NCI-H187 treated with DMSO at 0.1 percent for 48 hours (cell line): ENCODE results near the gene CERT1.
"Not testable (repeated sequence)": the region's sequence is repeated elsewhere in the genome, so short reads cannot be mapped to it uniquely, and the experiment has no call there.

Experiments used
- DNase-seq: peaks from one replicate; lab custom pipeline; 2025; lab: John Stamatoyannopoulos, UW

Gene CERT1

GRCh38 chr5:75523275-75523674, 11.8 kb upstream of the CERT1 start:
- DNase-seq: no peak

DNA sequence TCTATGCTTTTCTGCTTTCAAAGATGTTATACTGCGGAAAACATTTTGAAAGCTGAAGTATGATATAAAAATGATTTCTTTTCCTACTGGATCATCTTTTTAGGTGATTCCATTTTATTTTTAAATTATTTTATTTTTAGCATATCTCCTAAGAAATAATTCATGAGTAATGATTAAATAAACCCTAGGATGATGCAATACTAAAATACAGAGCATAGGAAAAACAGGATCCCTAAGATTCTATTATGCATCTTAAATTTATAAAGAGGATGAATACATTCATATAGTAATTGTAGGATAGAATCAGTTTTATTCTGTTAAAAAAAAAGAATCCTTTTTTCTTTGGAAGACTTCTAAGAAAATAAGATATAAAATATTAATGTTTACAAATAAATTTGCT, 11.1 kb upstream of the CERT1 start:
- no peak for DNase-seq

- no peak for DNase-seq
Observed at GRCh38 chr5:75522025-75522424, 10.6 kb upstream of the CERT1 start.

- no peak for DNase-seq
Observed at GRCh38 chr5:75521195-75521594, 9.8 kb upstream of the CERT1 start.

DNA sequence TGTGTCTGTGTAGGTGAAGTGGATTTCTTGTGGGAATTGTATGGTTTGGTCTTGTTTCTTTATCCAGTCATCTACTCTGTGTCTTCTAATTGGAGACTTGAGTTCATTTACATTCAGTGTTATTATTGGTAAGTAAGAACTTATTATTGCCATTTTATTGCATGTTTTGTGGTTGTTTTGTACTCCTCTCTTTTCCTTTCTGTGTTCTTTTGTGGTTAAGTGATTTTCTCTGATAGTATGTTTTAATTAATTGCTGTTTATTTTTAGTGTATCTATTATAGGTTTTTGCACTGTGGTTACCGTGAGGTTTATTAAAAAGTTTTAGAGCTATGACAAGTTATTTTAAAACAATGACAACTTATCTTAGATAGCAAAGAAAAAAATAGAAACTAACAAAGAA, 8.3 kb upstream of the CERT1 start:
- no peak for DNase-seq

DNA sequence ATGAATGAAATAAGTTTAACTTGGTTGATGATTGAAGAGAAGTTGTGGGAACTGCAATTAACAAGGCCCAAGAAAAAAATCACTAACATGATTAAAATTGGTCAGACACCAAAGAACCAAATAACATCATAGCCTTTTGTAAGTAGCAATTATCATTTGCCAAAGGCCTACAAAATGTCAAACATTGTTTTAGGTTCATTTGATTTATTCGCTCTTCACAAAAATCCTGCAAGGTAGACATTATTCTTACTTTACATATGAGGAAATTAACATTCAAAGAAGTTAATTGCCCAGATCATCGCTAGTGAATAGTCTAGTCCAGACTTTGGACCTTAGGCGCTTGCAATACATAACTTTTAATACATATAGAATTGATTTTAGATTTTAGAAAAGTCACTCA, 2.9 kb upstream of the CERT1 start:
- DNase-seq: no peak

DNA sequence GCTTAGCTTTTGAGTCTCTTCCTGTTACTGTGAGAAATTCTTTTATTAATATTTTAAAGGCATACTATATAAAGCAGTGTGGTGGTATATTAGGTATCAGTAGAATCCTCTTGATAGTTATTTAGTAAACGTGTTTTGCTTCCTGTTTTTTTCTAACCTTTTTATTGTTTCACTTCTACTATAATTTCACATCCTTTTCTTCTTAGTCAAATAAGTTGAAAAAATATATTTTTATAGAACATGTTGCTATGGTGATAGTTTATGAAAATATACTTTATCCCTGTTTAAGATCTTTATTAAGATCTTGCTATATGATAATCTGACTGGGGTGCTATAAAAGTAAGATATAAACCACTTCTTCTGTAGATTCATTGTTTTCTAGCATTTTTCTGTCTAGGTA, 2.4 kb upstream of the CERT1 start:
- DNase-seq: no peak

GRCh38 chr5:75512383-75513074, 1.1 kb upstream of the CERT1 start:
- DNase-seq: no peak

DNA sequence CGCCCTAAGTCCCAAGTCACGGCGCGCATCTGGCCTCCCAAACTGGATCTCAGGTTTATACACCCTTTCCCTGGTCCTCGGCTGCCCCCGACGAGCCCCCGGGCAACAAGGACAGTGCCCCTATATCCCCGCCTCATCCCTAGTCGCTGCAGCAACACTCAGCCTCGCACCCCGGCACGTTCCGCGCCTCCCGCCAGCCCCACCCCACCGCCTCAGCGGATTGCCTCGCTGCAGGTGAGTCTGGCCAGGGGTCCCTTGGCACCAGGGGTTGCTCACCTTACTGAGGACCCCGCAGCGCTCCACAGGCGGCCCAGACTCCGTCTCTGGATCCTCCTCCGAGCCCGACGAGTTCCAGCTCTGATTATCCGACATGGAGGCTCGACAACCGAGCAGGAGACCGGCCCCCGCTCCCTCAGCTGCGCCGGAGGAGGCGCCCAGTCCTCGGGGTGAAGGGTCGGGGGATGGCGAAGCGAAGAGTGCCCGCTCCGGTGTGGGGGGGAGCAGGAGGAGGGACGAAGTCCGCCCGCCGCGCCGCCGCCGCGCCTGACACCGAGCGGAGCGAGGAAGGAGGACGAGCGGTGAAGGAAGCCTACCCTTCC, 494 bp downstream of the CERT1 start:
- DNase-seq: no peak

GRCh38 chr5:75510417-75510835, 1.0 kb downstream of the CERT1 start:
- DNase-seq: no peak

- DNase-seq: no peak
Observed at GRCh38 chr5:75509956-75510355, 1.5 kb downstream of the CERT1 start.

DNA sequence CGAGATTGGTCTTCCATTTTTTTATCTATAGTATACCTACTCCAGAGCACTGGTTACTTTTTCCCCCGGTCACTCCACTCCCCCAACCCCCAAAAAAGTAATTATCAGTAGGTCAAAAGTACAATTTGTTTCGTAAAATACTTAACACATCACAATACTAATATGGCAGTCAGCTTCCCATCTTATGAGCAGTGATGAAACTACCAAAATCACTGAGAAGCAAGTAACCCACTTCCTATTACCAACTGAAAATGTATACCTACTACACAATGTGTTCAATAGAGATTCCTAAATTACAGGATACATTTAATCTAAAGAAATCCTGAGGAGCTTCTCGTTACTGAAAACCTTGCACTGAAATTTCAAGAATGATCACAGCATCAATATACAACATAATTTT, 1.9 kb downstream of the CERT1 start:
- no peak for DNase-seq

DNA sequence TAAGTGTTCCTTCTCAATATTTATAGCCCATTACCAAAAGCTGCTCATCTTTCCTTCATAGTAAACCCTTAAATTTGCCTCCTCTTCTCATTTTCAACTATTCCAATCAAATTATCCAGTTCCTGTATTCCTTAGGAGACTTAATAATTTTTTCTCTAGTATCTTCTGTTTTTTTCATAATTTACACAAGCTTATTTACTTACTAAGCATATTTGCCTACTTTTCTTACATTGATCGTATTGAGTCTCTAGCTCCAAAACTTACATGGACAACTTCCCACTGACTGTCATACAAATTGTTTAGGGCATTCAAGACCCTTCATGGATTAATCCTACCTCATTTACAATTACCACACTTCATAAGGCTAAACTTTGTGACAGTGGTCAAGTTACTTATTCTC, 3.6 kb downstream of the CERT1 start:
- DNase-seq: no peak

GRCh38 chr5:75505112-75505511, 6.3 kb downstream of the CERT1 start:
- not testable (repeated sequence) for DNase-seq

DNA sequence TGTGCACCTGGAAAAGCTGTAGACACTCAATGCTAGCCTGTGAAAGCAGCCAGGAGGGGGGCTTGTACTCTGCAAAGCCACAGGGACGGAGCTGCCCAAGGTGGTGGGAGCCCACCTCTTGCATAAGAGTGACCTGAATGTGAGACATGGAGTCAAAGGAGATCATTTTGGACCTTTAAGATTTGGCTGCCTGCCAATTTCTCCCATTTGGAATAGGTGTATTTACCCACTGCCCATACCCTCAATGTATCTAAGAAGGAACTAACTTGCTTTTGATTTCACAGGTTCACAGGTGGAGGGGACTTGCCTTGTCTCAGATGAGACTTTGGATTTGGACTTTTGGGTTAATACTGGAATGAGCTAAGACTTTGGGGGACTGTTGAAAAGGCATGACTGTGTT, 12.6 kb downstream of the CERT1 start:
- not testable (repeated sequence) for DNase-seq

- DNase-seq: no peak
Observed at GRCh38 chr5:75498208-75498777, 13.1 kb downstream of the CERT1 start.

DNA sequence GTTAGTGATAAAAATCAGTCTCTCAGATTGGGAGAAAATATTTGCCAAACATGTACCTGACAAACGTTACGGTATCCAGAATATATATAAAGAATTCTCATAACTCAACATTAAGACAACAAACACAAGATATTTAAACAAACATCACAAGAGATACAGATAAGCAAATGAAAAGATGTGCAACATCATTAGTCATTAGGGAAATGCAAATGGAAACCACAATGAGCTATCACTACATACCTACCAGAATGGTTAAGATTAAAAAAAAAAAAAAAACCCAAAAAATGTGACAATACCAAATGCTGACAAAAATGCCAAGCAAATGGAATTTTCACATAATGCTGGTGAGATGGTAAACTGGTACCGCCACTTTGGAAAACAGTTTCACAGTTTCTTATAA, 15.4 kb downstream of the CERT1 start:
- DNase-seq: no peak

DNA sequence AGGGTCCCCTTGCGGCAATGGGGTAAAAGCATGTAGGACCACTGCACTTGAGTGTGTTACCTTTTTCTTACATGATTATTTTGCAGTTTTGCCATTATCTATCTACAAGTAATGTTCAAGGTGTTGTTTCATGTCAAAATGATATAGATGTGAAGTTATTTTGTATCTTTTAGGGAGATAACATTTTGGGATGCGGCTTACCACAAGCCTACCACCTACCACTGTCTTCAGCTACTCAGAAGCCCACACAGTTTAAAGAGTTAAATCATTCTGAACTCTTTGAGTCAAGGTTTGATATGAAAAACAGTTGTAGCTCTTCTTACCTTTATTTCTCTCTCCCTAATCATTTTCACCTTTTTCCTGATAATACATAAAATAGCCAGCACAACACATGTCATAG, 19.8 kb downstream of the CERT1 start:
- no peak for DNase-seq

GRCh38 chr5:75489847-75490246, 21.6 kb downstream of the CERT1 start:
- DNase-seq: not testable (repeated sequence)

- no peak for DNase-seq
Observed at GRCh38 chr5:75484605-75485004, 26.8 kb downstream of the CERT1 start.

GRCh38 chr5:75482482-75482881, 28.9 kb downstream of the CERT1 start:
- DNase-seq: no peak

DNA sequence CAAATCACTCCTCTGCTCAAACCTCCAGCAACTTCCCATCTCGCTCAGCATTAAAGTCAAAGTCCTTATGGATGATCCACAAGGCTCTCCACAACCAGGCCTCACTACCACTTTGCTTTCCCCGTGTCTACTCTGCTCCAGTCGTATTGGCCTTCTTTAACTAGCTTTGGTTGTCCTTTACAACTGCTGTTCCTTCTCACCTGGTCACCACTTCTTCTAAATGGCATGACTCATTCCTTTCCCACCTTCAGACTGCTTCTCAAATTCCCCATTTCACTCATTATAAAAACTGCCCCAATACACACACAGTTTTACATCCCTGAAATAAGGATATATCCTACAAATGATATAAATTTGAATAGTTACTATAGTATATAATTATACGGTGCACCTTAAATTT, 30.4 kb downstream of the CERT1 start:
- no peak for DNase-seq

GRCh38 chr5:75475364-75475763, 36.1 kb downstream of the CERT1 start:
- DNase-seq: no peak

DNA sequence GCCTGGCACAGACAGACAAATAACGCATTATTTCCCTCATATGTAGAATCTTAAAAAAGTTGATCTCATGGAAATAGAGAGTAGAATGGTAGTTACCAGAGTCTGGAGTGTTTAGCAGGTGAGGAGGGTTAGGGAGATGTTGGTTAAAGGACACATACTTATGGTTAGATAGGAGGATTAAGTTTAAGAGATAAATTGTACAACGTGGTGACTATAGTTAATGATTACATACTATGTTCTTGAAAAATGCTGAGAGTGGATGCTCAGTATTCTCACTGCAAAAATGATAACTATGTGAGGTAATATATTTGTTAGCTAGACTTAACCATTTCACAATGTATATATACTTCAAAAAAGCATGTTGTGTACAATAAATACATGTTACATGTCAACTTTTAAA, 38.0 kb downstream of the CERT1 start:
- DNase-seq: no peak
